ENCODE results near the gene VPS33A. TPM values are rescaled to one million over a fixed set of nuclear protein-coding genes. Genes with fewer than 3 reads are reported as not detected.
A peak's percentile ranks its signal among the peaks of the same experiment; 100 is the strongest.

The VPS33A gene
- 20.5 and 22.6 TPM in 2 replicates for total RNA-seq (2014; rRNA removed; shearing (Covaris generic))

DNA sequence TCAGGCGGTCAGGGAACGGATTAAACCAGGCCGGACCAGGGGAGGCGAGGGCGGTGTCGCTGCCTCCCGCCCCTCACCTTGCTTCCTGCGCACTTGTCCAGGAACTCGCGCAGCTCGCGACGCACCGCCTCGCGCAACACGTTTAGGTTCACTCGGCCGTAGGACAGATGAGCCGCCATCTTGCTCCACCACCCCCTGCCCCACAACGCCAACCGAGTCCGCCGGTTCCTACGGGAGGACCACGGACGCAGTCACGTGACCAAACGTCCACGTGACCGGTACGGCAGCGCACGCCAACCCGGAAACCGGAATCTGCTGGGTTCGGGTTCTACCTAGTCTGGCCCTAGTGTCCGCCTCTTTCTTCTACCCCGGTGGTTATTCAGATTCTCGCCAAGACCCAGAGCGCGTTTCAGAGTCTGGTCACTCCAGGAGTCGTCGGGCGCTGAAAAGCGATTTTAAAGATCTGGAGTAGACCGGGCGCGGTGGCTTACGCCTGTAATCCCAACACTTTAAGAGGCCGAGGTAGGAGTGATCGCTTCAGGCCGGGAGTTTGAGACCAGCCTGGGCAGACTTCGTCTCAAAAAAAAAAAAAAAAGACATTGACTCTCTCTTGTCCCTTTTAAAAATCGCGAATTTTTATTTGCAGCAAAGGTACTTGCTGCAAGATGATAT lies at the start of gene VPS33A:
TSS of gene VPS33A (minus strand) at position 265 of the 672 bp plus-strand sequence. CDS start at position 179, 86 bp downstream.

DNA sequence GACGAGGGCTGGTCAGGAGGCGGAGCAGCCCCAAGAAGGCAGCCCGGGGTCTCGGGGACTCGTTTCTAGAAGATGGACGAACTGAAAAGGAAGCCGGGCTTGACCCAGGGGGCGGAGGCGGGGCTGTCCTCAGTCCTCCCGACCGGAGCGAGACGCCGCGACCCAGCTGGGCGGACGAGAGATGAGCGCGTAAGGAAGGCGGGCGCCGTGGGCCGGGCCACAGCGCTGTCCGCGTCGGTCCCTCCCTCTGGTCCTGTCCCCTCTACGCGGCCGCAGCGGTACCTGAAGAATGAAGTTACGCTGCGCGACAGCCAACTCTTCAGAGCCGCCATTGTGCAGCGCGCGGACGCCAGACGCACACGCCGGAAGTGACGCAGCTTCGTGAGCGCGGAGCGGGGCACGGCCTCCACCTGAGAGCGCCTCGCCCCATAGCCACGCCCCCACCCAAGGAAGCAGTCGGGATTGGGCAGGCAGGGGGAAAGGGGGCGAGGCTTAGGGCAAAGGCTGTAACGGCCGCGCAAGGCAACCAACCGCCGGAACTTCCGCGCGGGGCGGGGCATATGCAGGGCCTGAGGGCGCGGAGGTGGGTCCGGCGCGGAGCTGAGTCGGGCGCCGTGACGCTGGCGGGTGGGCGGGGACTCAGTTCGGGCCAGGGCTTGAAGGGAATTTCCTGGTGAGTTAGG lies 40.5 kb downstream of the VPS33A start, which contains the start of gene DIABLO:
TSS of gene DIABLO (minus strand) at position 370 of the 683 bp plus-strand sequence. CDS start at position 332, 38 bp downstream.

DNA sequence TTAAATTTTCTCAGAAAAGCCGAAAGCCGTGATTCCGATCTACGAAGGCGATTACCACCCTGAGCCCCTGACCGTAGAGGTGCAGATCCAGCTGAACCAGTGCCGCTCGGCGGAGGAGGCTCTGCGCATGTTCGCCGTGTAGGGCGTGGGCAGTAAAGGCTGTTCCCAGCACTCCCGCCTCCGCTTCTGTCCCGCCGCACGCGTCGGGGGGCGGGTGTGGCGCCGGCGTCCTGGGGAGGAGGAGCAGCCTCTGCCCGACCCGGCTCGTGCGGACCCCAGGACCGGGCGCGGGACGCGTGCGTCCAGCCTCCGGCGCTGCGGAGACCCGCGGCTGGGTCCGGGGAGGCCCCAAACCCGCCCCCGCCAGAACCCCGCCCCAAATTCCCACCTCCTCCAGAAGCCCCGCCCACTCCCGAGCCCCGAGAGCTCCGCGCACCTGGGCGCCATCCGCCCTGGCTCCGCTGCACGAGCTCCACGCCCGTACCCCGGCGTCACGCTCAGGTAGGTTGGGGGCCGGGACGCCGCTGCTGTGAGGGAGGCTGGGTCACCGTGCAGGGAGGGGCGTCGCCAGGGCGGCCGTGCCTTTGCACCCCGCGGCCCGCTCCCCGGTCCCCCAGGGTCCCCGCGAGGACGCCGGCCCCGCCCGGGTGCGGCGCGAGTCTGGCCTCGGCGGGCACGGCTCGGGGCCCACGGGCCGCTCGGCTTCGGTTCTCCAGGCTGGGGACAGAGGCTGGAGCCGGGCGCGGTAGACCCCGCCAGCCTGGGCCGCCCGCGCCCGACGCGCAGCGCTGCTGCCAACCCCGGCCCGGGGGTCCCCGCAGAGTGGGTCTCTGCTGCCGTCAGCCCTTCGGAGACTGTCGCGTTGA lies 62.8 kb downstream of the VPS33A start, which contains the start of gene B3GNT4:
TSS of gene B3GNT4 (plus strand) at position 409 of the 866 bp plus-strand sequence. CDS start 910 bp downstream, outside the sequence.

DNA sequence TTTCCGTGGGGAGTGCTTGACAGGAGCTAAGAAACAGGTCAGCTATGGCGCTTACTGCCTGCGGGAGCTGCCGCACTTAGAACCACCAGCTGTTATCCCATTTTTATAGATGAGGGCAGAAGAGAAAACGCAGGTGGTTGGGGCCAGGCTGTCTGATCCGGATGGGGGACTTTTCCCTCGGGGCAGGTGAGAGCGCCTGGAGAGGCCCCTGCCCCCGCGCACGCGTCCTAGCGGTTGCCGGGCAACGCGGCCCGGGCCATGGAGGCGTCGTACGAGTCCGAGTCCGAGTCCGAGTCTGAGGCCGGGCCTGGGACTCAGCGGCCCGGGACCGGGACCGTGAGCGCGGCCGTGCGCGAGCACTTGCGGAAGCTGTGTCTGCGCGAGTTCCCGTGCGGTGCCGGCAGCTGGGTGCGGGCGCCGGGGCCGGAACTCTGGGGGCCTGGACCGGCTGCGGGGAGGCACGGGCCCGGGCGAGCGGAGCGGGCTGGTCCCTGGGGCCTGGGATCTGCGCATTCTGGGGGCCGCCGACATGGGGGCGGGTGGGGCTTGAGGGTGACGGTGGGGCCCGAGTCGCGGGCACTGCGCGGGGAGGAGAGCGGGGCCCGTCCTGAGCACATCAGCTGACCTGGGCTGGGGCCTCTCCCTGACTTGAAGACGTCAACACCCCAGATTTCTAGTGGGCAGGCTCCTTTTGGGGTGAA lies 83.3 kb downstream of the VPS33A start, which contains the start of gene LRRC43:
TSS of gene LRRC43 (plus strand) at position 237 of the 701 bp plus-strand sequence. CDS start at position 259, 22 bp downstream.

Small RNA genes within 50 kb of the gene (small RNA-seq; reads per million reads assigned to genes)
- gene DIABLO = 0.59 reads per million, percentile 33 among the genes with 10 or more reads in this experiment

Other genes with a start within 250 kb of the VPS33A start
- 3.5 and 4.3 TPM in 2 replicates for gene BCL7A, start 244.6 kb downstream of the VPS33A start, total RNA-seq (2014; rRNA removed; shearing (Covaris generic))
- gene MLXIP, start 187.7 kb downstream of the VPS33A start, total RNA-seq (2014; rRNA removed; shearing (Covaris generic)) = 7.9 and 11.1 TPM in 2 replicates
- gene IL31, start 92.3 kb downstream of the VPS33A start, total RNA-seq (2014; rRNA removed; shearing (Covaris generic)) = not detected in 2 replicates
- not detected in 2 replicates for gene LRRC43, start 83.4 kb downstream of the VPS33A start, total RNA-seq (2014; rRNA removed; shearing (Covaris generic))
- gene B3GNT4, start 62.8 kb downstream of the VPS33A start, total RNA-seq (2014; rRNA removed; shearing (Covaris generic)) = 0.08 and 0.37 TPM in 2 replicates
- 62.5 and 73.8 TPM in 2 replicates for gene DIABLO, start 40.4 kb downstream of the VPS33A start, total RNA-seq (2014; rRNA removed; shearing (Covaris generic))
- 33.7 and 46.5 TPM in 2 replicates for gene CLIP1, start 156.2 kb upstream of the VPS33A start, total RNA-seq (2014; rRNA removed; shearing (Covaris generic))
- 28.6 and 31.3 TPM in 2 replicates for gene ZCCHC8, start 234.4 kb upstream of the VPS33A start, total RNA-seq (2014; rRNA removed; shearing (Covaris generic))

All from A375 (cell line).